Measurements from ENCODE around the gene OSBPL5.
"Not testable (repeated sequence)": the region's sequence is repeated elsewhere in the genome, so short reads cannot be mapped to it uniquely, and the experiment has no call there.

OSBPL5 gene

GRCh38 chr11:3123761-3124733 is 41.1 kb downstream of the OSBPL5 start:
- DNase-seq (ENCODE audit: low read depth in 1 of 2, low spot score in 1 of 2): no peak

GRCh38 chr11:3123305-3123704 is 41.8 kb downstream of the OSBPL5 start:
- no peak for DNase-seq (ENCODE audit: low read depth in 1 of 2, low spot score in 1 of 2)

DNA sequence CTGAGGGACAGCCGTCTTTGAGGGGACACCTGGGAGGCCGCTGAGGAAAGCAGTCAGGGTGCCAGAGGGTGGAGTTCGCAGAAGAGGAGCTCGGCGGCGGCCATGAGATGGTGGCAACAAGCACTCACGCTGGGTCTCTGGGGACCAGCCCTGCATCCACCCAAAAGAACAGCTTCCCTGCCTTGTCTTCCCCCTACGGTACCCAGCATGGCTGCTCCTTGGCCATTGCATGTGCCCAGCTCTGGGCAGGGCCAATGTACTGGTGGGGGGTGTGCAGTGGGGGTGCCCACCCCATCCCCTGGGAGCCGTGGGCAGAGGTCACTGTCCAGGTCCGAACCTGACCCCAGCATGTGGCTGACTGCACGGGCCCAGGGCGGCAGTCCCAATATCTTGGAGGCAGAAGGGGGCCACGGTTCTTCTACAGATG is 42.3 kb downstream of the OSBPL5 start:
- no peak for DNase-seq (ENCODE audit: low read depth in 1 of 2, low spot score in 1 of 2)

DNA sequence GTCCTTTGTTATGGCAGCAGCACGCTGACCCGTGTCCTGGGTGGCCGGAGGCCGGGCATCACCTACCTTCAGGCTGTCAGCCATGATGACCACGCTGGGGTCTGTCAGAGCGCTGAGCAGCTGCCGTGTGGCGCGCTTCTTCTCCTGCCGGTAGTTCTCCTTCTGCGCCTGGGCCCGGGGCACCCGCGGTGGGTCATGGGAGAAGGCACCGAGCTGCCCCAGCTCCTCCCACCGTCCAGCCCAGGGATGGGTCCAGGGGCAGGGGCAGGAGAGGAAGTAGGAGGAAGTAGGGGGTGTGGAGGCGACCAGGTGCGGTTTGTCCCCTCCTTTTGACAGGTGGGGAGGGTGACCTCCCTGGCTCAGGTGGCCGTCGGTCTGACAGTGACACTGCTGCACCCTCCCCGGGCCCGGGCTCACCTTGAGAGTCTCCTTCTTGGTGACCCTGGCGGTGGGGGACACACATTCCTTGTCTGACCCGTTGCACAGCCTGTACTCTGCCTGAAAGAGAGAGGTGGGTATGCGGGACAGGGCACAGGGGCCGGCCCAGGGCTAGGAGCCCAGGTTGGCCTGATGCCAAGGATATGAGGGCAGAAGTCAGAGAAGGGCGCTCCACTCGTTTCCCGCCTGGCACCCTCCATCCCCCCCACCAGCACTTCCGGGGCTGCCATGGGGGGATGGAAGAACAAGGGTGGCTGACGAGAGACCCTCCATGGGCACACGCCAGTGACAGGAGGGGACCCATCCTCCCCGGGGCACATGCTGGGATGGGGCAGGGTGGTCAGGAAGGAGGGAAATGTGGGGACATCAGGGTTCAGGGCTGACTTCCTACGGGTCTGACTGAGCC is 43.0 kb downstream of the OSBPL5 start:
- no peak for DNase-seq (ENCODE audit: low read depth in 1 of 2, low spot score in 1 of 2)

GRCh38 chr11:3121416-3121815 is 43.7 kb downstream of the OSBPL5 start:
- no peak for DNase-seq (ENCODE audit: low read depth in 1 of 2, low spot score in 1 of 2)

GRCh38 chr11:3120071-3120792 is 44.9 kb downstream of the OSBPL5 start:
- no peak for DNase-seq (ENCODE audit: low read depth in 1 of 2, low spot score in 1 of 2)

DNA sequence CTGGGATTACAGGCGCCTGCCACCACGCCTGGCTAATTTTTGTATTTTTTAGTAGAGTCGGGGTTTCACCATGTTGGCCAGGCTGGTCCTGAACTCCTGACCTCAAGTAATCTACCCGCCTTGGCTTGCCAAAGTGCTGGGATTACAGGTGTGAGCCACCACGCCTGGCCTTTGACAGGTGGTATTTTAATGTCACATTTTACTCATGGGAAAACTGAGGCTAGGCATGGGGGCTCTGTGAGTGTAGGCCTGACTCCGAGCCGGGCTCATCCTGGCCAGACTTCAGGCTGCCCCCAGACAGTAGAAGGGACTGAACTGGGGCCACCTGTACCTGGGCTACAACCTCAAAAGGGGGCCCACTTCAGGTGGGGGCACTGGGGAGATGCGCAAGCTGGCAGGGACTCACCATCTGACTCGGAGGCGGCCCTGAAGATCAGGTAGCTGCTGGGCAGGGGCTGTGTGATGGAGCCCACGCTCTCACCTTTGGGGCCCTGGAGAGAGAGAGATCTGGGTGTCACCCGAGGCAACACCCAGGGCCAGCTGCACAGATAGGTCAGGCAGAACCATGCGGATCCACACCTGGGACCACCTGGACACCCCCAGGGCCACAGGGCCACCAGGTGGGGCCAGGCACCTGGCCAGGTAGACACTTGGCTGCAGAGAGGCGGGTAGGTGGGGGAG is 45.8 kb downstream of the OSBPL5 start:
- no peak for DNase-seq (ENCODE audit: low read depth in 1 of 2, low spot score in 1 of 2)

GRCh38 chr11:3115321-3115720 is 49.8 kb downstream of the OSBPL5 start:
- DNase-seq (ENCODE audit: low read depth in 1 of 2, low spot score in 1 of 2): no peak

DNA sequence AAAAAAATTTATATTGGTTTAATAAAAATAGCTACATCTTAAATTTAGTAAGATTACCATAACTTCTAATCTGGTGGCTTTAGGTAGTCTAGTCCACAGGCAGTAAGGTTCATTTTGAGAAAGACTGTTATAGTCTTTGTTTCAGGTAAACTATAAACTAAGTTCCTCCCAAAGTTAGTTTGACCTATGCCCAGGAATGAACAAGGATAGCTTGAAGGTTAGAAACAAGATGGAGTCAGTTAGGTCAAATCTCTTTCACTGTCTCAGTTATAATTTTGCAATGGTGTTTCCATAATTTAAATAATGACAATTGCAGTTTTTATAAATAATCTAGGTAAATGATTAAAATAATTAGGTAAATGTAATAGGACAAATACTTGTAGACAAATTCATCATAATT is 51.4 kb downstream of the OSBPL5 start:
- not testable (repeated sequence) for DNase-seq (ENCODE audit: low read depth in 1 of 2, low spot score in 1 of 2)

DNA sequence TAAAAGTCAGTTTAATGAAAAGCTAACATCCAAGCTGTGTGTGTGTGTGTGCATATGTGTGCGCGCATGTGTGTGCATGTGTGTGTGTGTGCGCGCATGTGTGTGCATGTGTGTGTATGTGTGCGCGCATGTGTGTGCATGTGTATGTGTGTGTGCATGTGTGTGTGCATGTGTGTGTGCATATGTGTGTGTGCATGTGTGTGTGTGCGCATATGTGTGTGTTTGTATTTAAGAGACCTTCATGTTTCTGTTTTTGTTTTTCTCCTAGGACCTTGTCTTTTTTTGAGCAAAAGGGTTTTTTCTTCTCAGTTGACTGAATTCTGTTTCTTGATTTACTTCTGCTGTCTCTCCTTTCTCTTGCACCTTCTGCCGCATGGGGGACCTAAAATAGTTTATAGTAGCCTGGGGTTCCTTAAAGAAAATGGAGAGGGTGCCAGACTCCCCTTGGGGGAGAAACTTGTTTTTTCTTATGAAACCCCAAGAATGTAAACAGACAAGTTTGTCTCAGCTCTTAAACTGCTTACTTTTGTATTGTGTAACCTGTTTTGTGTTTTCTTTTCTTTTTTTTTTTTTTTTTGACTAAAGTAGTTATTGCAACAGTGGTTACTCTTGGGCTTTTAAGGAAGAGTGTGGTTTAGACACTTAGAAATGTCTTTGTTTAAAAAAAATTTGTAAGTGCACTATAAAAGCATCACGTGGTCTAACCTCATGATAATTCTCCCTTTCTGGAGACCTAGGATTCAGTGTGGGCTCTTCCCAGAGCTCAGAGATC is 53.0 kb downstream of the OSBPL5 start:
- DNase-seq (ENCODE audit: low read depth in 1 of 2, low spot score in 1 of 2): no peak

GRCh38 chr11:3111466-3111865 is 53.6 kb downstream of the OSBPL5 start:
- no peak for DNase-seq (ENCODE audit: low read depth in 1 of 2, low spot score in 1 of 2)

DNA sequence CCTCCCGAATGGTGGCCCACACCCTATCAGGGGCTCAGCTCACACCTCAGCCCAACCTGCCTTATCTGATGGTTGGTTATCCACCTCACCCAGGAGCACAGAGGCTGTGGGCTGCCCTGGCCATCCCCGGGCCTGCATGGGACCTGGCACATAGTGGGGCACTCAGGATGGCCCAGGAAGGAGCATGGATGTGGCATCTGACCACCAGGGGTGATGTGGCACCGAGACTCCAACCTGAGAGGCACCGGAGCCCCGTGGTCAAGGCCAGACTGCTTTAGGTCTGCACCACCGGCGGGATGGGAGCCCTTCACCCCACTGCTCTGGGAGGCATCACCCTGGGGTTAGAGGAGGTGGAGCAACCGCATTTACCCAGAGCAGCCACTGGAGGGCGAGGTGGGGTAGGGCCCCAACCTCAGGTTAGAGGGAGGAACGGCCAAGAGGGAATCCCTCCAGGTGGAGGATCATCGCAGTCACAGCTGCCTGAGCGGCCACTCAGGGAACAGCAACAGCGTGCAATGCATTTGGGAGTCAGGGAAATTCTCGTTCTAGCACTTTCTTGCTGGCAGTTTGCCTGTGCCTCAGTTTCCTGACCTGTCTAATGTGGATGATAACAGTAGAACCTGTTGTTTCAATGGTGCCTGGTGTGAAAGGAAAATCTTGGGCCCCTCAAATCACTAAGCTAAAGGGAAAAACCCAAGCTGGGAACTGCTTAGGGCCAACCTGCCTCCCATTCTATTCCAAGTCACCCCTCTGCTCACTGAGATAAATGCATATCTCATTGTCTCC is 55.0 kb downstream of the OSBPL5 start:
- peak in 1 of 2 donors; percentile 5 for DNase-seq (ENCODE audit: low read depth in 1 of 2, low spot score in 1 of 2)

GRCh38 chr11:3109434-3109833 is 55.7 kb downstream of the OSBPL5 start:
- DNase-seq (ENCODE audit: low read depth in 1 of 2, low spot score in 1 of 2): peak in 1 of 2 donors; percentile 3

GRCh38 chr11:3108183-3108721 is 56.9 kb downstream of the OSBPL5 start:
- DNase-seq (ENCODE audit: low read depth in 1 of 2, low spot score in 1 of 2): no peak

DNA sequence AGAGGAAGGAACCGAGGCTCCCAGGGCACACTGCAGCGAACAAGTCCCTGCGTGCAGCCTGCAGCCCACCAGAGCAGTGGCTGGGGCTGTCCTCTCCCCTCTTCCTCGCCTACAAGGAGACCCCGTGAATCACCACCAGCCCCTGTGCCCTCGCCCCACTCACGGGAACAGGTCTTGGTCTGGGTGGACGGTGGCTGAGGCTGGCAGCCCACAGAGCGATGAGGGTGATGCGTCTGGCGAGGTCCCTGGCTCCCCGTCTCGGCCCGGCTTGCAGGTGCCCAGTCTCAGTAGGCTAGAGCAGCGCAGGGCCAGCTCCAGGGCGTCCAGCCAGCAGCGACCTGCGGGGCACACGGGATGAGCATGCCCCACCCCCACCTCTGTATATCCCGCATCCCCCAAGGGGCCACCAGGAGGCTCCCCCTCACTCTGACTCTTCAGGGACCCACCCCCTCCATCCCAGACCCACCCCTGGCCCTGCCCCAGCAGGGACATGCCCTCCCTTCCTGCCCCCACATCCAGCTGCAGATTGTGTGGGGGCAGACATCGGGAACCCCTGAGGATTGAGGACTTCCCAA is 57.4 kb downstream of the OSBPL5 start:
- DNase-seq (ENCODE audit: low read depth in 1 of 2, low spot score in 1 of 2): no peak

- no peak for DNase-seq (ENCODE audit: low read depth in 1 of 2, low spot score in 1 of 2)
Observed at GRCh38 chr11:3106736-3107524, 58.2 kb downstream of the OSBPL5 start.

GRCh38 chr11:3105791-3106735 is 59.0 kb downstream of the OSBPL5 start:
- DNase-seq (ENCODE audit: low read depth in 1 of 2, low spot score in 1 of 2): no peak

Measured in activated T-helper 1 cell treated with anti-CD3 and anti-CD28 coated beads, Interleukin-2, amount 50 U/mL, for 16 hours (primary cell).